Measurements from ENCODE around the gene ITIH5.

DNA sequence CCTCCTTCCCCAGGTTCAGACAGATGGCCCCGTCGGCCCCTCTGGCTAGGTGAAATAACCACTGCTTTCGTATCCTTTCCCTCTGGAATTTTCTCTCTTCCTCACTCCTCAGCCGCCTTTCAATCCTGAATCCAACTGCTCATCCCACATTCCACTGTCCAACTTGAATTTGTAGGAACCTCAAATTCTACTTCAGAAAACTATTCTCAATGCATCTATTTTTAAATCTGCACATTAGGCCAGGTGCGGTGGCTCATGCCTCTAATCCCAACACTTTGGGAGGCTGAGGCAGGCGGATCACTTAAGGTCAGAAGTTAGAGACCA is 78.9 kb downstream of the ITIH5 start:
- TF ChIP-seq, protein P1, sequence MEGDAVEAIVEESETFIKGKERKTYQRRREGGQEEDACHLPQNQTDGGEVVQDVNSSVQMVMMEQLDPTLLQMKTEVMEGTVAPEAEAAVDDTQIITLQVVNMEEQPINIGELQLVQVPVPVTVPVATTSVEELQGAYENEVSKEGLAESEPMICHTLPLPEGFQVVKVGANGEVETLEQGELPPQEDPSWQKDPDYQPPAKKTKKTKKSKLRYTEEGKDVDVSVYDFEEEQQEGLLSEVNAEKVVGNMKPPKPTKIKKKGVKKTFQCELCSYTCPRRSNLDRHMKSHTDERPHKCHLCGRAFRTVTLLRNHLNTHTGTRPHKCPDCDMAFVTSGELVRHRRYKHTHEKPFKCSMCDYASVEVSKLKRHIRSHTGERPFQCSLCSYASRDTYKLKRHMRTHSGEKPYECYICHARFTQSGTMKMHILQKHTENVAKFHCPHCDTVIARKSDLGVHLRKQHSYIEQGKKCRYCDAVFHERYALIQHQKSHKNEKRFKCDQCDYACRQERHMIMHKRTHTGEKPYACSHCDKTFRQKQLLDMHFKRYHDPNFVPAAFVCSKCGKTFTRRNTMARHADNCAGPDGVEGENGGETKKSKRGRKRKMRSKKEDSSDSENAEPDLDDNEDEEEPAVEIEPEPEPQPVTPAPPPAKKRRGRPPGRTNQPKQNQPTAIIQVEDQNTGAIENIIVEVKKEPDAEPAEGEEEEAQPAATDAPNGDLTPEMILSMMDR (IDR thresholded peaks at IDR 0.05; ENCODE audit: low read depth, low read length), result no peak
- TF ChIP-seq, protein P2, sequence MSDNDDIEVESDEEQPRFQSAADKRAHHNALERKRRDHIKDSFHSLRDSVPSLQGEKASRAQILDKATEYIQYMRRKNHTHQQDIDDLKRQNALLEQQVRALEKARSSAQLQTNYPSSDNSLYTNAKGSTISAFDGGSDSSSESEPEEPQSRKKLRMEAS (IDR thresholded peaks at IDR 0.05; ENCODE audit: low read depth, low read length), result no peak
- no peak for TF ChIP-seq MYC (IDR thresholded peaks at IDR 0.05; ENCODE audit: low read depth, low read length)

Measured in NB4 (cell line).